ENCODE data around the gene LSM12. TPM values are rescaled to one million over a fixed set of nuclear protein-coding genes. Genes with fewer than 3 reads are reported as not detected.

Gene LSM12
- polyA plus RNA-seq, 3 donors: 24.7 to 65.8 (median 64.4) TPM

- H3K27me3 Mint-ChIP-seq (ENCODE audit: low read depth in 3 of 3): no peaks in the 10 kb centered on the region
- no peak for TF ChIP-seq CTCF (IDR thresholded peaks at IDR 0.05)
- H3K27ac Mint-ChIP-seq: peak overlapping the region; percentile 85 to 95 (median 90)
- no peaks in the 10 kb centered on the region for H3K9me3 Mint-ChIP-seq
- peaks cover 61% of the 10 kb centered on the region for H3K79me2 ChIP-seq (ENCODE audit: insufficient read depth, low read length)
- peak in 1 of 3 donors; percentile 29 for DNase-seq
- WGBS (ENCODE audit: insufficient coverage): 6% methylated on average over 8 of the region's 9 CpGs
- H3K9ac ChIP-seq (ENCODE audit: insufficient read depth, low read length, poor library complexity, severe bottlenecking): peak overlapping the region; percentile 93
- peak overlapping the region; percentile 84 for H2AFZ ChIP-seq (ENCODE audit: insufficient read depth, low read depth, low read length, poor library complexity, severe bottlenecking)
- H3K4me1 Mint-ChIP-seq: peaks cover 32% of the 10 kb centered on the region
- no peaks in the 10 kb centered on the region for H3K27me3 ChIP-seq (ENCODE audit: control insufficient read depth in 2 of 2, insufficient read depth in 2 of 2, low read length in 2 of 2)
- H3K4me3 Mint-ChIP-seq: peak overlapping the region; percentile 75 to 95
- intact Hi-C loops (cut with micrococcal nuclease): loop anchor here (2.0 to 10.0 kb wide), 4 partner anchors 48 to 437 kb away; partner anchors contain the start of genes GPATCH8 (in 1 of the 2), TMEM101 (in 1 of the 2) and TMUB2 (in 1 of the 2)
- H3K36me3 ChIP-seq (replicated peaks in 1 of 2; ENCODE audit: control insufficient read depth in 1 of 2, insufficient read depth in 2 of 2, low read length in 2 of 2): peaks cover 19 to 34% of the 10 kb centered on the region in 2 donors
- H3K4me3 ChIP-seq (replicated peaks in 1 of 3; ENCODE audit: low read depth in 2 of 3, low read length in 3 of 3): peak overlapping the region; percentile 53 to 91 (median 68)
- peaks cover 25 to 37% of the 10 kb centered on the region in 2 donors for H3K36me3 Mint-ChIP-seq
- no peaks in the 10 kb centered on the region for H3K9me3 ChIP-seq (replicated peaks in 1 of 2; ENCODE audit: control insufficient read depth in 1 of 2, insufficient read depth in 1 of 2, low read length in 2 of 2)
- H3K4me2 ChIP-seq (replicated peaks; ENCODE audit: extremely low read depth, low read length, poor library complexity, severe bottlenecking): peak overlapping the region; percentile 91
- peak overlapping the region; percentile 80 to 91 for H3K27ac ChIP-seq (ENCODE audit: low read depth in 1 of 2, low read length in 2 of 2)
- peaks cover 51% of the 10 kb centered on the region for H4K20me1 ChIP-seq (ENCODE audit: insufficient read depth, low read length)
- H3K4me1 ChIP-seq (ENCODE audit: control insufficient read depth in 1 of 2, insufficient read depth in 2 of 2, low read length in 2 of 2): peaks cover 32 to 38% of the 10 kb centered on the region in 2 donors
Measured at GRCh38 chr17:44065668-44066203, 735 bp downstream of the LSM12 start.

GRCh38 chr17:44063704-44064639 is 2.5 kb downstream of the LSM12 start:
- H3K4me1 ChIP-seq (ENCODE audit: control insufficient read depth in 1 of 2, insufficient read depth in 2 of 2, low read length in 2 of 2): peaks cover 23 to 26% of the 10 kb centered on the region in 2 donors
- no peak overlapping the region for H3K4me3 ChIP-seq (replicated peaks in 1 of 3; ENCODE audit: low read depth in 2 of 3, low read length in 3 of 3)
- Mint-ChIP-seq H3K27ac (peak overlapping the region in 5 of 7 donors; percentile 25 to 42 (median 34)), H3K36me3 (peaks cover 39 to 52% of the 10 kb centered on the region in 2 donors), H3K4me3 (no peak overlapping the region), H3K27me3 (ENCODE audit: low read depth in 3 of 3) (no peaks in the 10 kb centered on the region), H3K4me1 (peaks cover 26% of the 10 kb centered on the region), H3K9me3 (no peaks in the 10 kb centered on the region)
- H3K79me2 ChIP-seq (ENCODE audit: insufficient read depth, low read length): peaks cover 78% of the 10 kb centered on the region
- H2AFZ ChIP-seq (ENCODE audit: insufficient read depth, low read depth, low read length, poor library complexity, severe bottlenecking): no peak overlapping the region
- TF ChIP-seq CTCF (IDR thresholded peaks at IDR 0.05): no peak
- no peak for DNase-seq
- H4K20me1 ChIP-seq (ENCODE audit: insufficient read depth, low read length): peaks cover 65% of the 10 kb centered on the region
- no peak overlapping the region for H3K27ac ChIP-seq (ENCODE audit: low read depth in 1 of 2, low read length in 2 of 2)
- intact Hi-C loops (cut with micrococcal nuclease): loop anchor here in 1 of 2 donors (10.0 kb wide), 1 partner anchor 121 kb away; the partner anchor contains the start of gene TMUB2
- peaks cover 33 to 51% of the 10 kb centered on the region in 2 donors for H3K36me3 ChIP-seq (replicated peaks in 1 of 2; ENCODE audit: control insufficient read depth in 1 of 2, insufficient read depth in 2 of 2, low read length in 2 of 2)
- H3K4me2 ChIP-seq (replicated peaks; ENCODE audit: extremely low read depth, low read length, poor library complexity, severe bottlenecking): no peak overlapping the region
- 82% methylated on average over 7 of the region's 10 CpGs for WGBS (ENCODE audit: insufficient coverage)
- no peak overlapping the region for H3K9ac ChIP-seq (ENCODE audit: insufficient read depth, low read length, poor library complexity, severe bottlenecking)
- no peaks in the 10 kb centered on the region for H3K9me3 ChIP-seq (replicated peaks in 1 of 2; ENCODE audit: control insufficient read depth in 1 of 2, insufficient read depth in 1 of 2, low read length in 2 of 2)
- H3K27me3 ChIP-seq (ENCODE audit: control insufficient read depth in 2 of 2, insufficient read depth in 2 of 2, low read length in 2 of 2): no peaks in the 10 kb centered on the region
